NCI-H1092 (cell line): ENCODE measurements around the gene AKAP6.

Experiments
- DNase-seq: peaks from one replicate; lab custom pipeline; 2025; lab: John Stamatoyannopoulos, UW

Gene AKAP6

DNA sequence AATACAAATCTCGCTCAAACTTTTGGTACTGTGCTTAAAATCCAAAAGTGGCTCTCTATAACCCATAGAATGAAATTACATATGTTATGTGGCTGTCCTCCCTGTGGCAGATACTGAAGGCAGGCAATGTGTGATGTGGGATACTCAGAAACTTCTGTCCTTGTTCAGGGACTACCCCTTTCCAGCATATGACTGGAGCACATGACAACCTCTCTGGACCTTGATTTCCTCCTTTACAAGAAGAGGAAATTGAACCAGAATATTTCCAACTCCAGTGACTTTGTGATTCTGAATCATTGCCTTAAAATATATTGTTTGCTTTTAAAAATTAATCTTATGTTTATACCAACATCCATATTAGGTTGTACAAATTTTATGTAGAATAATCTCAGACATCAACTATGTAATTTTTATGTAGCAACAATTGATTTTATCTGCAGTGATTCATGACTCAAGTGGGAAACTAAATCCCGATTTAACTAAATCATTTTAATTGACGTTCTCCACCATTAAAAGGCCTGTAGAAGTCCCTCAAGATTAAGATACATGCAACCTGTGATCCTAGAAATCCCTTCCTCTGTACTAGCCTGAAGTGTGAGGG, 162.4 kb downstream of the AKAP6 start:
- no peak for DNase-seq

DNA sequence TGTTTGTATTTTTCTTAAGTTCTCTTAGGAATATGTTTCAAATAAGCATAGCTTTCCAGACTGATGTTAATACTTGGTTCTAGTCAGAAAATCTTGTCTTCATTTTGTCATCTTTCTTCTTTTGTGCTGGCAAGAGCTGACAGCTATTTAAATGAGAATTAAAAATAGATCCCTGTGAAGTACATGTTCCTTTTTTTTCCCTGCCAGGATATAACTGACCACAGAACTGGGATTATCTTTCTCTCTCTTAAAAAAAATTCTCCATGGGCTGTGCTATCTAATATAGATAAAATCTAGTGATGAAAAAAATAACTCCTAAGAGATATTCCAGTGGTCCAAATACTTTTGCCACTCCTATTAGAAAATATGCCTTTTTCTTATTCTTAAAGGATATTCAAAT, 163.4 kb downstream of the AKAP6 start:
- no peak for DNase-seq

DNA sequence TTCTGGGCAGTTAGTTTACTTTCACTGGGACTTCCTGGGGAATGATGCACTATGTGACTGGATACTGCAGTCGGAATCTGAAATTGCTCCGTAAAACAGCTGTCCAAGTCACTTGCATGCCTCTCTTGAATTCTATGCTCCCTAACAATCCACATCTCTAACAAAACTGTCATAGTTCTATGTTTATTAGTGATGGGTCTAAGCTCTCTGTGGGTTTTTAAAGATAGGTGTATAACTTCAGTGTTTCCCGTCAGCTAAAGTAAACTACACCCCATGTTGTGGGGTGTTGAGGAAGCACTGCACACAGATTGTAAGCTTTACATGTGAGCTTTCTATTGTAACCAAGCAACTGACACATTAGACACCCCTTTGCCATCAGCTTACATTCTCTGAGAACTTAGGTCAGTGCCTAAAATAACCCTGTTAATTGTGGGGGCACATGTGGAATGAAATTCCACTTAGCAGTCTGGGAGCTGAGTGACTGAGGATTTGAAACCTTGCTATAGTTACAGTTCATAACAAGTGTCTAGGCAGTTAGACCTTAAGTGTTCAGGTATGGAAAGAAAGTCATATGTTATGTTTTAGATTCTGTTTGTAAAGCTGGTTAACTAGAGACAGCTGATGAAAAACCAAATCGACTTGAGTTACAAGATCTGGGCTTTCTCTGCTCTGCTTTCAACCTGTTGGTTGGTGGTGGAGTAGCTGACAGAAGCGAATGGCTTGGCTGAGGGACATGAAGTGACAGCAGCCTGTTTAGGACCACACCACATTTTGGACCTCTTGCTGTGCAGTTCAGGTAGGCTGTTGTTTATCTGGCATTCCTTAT, 165.7 kb downstream of the AKAP6 start:
- DNase-seq = no peak

DNA sequence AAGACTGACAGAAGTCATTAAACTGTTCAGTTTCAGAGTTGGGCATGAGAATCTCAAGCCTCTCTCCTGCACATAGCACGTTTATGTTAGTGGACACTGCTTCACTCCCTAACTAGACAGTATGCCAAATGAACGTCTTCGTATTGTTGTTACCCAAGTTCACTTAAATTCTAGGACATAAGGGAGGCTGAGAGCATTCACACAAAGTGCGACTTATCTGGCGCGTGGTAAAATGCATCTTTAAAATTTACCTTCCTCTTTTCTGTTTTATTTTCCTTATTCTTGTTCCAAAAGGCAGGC, 166.3 kb downstream of the AKAP6 start:
- no peak for DNase-seq

DNA sequence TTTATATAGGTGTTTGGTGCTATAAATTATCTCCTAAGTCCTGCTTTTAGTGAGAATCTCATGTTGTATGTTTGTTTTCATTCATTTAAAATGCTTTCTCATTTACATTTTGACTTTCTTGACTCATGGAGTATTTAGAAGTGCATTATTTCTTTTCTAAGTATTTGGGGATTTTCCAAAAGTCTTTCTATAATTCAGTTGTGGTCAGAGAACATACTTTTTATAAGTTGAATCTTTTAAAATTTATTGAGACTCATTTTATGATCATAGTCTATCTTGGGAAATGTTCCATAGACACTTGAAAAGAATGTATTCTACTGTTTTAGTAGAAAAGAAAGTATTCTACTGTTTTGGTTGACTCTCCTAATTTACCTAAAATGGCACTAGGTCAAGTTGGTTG, 168.2 kb downstream of the AKAP6 start:
- no peak for DNase-seq

DNA sequence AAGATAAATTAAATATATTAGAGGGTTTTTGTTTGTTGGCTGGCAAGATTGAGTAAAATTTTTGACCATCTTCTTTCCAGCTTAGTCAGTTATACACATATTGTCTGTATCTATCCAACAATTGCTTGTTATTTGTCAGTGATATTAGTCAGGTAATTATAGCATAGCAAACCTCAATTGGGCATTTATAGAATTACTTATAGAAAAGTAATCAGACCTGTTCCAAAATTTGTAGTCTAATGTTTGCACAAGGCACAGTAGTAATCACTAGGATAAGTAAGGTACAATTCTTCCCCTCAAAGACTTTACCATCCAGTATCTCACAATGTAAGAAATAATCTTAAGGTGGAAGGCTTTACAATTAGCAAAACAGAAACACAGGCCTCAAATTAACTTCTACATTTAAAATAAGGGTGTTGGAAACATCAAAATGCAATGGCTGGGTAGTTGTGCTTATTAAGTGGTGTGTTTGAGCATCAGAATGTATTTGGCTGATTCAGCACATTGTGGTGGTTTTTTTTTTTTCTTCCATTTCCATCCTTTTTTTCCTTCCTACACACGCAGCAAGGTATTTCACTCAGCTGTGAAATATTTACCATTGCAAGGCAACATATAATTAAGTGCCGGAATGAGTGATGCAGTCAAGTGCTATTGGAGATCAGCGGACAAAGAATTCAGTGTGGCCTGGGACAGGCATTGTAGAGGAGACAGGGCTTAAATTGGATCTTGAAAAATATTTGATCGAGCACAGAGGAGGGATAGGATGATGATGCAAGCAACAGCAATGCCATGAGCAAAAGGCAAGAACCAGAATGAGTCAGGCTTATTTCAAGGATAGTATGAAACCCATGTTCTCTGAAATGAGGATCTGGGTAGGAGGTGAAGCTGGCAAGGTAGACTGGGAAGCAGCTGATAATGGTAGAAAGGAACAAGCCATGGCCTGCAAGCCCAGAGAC, 178.2 kb downstream of the AKAP6 start:
- DNase-seq = no peak

DNA sequence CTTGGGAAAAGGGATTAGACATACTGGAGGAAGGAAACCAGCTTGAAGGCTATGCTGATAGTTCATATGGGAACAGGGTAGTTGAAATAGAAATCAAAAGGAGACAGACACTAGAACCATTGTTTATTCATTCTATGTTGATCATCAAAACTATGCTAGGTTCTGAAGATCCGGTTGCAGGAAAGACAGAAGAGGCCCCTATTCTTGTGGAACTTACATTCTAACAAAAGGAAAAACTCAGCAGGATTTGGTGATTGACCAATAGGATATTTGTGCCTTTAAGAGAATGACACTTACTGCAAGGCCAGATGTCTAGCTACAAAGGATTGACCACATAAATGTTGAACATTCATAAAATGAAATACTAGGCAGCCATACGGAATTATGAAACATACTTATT, 179.2 kb downstream of the AKAP6 start:
- DNase-seq = no peak

DNA sequence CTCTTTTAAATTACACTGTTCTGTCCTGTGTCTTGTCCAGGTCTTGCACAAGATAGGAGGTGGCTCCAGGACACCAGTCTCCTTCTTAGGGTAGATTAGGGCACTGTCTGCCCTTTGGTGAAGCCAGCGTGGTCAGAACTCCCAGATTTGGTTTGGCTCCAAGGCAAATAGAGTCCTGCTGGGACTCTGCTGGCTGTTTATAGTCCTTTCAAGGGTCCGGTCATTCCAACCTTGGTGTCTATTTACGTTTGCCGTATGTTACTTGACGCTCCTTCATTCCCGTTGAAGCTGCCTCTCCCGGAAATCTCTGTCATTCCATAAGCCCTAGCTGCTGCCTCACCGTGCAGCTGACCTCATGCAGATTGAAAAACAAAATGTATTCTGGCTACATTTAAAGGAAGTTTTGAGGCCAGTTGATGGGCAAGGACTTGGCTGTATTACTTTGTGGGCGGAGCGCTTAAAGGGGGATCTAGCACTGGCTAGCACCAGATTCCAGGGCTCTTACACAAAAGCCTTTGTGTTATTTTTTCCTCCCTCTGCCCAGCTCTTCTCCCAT, 180.6 kb downstream of the AKAP6 start:
- DNase-seq = no peak

DNA sequence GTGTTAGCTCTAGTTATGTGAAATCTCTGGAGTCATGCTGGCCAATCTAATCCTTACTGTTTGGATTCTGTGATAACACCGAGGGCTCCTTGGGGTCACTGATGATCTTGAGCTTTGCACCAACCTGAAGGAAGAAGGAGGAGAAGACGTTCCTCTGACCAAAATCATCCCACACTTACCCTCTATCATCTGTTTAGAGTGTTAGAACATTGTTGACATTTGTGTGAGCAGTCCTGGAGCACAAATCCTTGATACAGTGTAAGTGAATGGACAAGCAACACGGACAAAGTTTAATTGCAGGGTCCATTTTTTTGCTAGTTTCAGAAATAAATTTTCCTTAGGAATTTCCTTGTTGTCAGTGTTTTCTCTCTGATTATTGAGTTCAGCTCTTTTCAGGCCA, 181.7 kb downstream of the AKAP6 start:
- DNase-seq = no peak

DNA sequence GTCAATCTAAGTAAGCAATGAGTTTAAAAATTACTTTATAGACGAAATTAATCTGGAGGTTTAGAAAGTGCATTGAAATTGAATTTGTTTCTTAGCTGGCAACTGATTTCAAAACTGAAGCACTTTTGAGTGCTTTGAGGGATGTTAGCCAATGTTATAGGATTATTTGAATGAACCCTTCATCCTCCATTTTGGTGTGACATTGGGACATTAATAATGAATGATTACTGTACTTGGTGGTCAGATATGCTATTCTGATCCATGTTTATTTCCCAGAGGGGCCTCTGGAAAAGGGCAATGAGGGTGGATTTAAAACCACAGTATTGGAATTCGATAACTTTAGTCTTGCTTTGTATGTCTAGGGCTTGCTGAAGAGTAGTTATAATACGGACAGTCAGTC, 183.2 kb downstream of the AKAP6 start:
- DNase-seq = no peak

DNA sequence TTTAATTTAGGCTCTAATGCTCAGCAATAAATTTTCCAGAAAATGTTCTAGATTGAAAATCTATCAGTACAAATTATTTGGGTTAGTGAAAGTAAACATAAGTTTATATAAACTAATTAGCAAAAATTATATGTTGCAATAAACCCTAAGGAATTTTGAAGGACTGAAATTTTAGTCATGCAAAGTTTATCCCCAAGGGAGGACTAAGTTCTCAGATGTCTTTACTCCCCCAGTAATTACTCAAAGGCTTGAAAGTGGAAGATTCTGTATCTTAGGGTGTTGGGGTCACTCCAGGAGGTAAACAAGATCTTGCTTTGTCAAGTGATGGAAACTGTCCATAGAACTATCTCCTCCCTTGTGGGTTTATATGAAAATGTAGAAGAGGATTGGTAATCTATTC, 183.7 kb downstream of the AKAP6 start:
- DNase-seq = no peak

DNA sequence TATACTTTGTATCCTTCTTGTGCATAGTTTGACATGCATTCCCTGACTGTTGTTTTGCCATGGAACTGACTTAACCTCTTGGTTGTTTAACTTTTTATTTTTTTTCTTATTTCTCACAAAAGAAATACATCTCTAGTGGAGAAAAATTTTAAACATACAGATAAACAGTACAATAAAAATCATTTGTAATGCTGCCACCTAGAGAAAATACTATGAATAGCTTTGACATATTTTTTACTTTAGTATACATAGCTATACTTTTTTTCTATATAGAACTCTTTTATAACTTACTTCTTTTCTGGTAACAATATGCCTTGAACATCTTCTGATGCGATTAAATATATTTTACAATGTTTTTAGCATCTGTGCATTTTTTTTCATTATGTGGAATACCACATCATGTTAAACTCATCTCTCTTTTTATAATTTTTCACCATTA, 184.5 kb downstream of the AKAP6 start:
- no peak for DNase-seq

DNA sequence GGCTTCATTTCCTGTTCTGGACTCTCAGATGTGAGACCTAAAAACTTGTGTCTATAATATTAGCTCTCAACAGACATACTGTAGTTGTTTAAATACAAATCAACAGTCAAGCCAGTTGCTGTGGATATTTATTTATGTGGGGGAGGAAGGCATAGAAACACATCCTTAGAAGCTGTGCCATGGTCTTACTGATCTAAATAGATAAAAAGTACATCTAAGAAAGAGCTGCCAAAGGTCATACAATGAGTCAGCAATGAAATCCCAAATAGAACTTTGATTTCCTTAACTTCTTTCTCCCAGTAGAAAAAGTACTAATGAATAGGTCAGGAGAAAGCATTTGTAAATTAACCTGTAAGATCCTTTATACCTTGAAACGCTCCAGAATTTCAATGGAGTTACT, 185.1 kb downstream of the AKAP6 start:
- DNase-seq = no peak

DNA sequence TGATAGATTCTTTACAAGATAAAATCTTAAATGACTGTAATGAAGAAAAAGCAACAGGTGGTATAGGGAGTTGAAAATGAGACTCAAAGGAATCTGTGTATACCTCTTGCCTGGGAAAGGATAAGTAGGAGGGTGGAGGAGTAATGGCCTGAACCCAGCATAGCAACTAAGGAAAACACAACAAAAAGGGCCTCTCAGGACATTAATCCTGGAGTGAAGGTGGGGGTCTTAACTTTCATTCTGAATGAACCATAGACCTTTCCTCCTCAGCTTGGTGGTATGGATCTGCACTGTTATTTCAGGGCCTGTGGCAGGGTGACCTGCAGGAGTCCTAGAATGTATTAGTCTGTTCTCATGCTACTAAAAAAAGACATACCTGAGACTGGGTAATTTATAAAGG, 185.6 kb downstream of the AKAP6 start:
- no peak for DNase-seq

DNA sequence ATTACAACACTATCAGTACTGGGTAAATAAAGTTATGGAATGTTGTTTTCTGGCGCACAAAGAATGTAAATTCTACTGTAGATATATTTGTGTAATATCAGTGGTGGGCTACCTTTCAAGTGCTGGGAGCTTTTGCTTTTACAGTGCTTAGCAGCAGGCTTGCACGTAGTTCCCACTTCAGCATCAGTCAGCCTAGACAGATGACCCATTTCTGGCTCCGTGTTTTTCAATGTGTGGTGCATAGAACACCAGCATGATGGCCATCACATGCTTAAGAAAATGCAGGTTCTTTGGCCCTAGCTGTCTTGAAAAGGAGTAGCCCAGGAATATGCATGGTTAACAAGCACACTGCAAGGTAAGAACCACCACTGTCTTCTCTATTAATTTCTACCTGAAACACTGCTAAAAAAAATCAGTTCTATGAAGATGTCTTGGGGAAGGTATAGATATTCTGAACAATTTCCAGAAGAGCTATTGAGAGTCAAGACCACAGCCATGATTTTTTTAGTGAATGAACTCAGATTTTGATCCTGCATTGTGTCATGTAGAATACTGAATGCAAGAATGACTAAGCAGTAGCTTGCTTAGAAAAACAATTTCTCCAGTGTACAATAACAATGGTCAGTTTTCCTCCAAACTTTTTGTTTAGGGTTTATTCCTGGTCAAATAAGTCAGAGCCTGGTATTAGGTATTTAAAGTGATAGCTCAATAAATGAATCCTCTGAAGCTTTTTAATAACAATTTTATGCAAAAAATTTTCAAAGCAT, 195.7 kb downstream of the AKAP6 start:
- no peak for DNase-seq

DNA sequence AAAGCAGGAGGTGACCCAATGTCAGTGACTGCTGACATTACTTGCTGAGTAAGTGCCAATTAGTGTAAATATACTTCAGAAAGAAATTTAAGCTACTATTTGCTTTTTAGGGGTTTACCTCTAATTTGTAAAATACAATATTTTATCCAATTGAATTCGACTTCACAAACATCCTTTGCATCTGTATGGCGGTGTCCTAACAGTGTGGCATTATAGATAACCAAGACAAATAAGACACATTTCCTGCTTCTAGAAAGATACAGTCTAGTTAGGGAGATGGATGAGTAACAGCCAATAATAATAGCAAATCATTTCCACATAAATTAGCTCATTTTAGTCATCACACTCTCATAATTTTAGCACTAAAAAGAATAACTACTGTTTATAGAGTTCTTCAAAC, 196.5 kb downstream of the AKAP6 start:
- no peak for DNase-seq

DNA sequence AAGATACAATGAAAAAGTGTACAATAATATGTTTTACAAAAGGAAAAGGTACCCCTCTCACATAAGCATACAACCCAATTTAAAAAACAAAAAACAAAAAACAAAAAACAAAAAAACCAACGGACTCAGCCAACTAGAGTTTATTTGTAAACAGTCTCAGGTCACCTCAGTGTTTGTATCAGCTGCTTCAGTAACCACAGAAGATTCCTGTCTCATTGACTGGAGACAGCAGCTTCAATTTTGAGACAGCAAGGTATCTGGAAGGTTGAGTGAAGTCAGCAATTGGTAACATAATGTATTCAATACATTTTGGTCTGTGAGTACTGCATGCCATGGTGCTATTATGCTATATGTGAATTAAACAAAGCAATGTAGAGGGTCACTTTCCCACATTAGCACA, 201.7 kb downstream of the AKAP6 start:
- DNase-seq = no peak

DNA sequence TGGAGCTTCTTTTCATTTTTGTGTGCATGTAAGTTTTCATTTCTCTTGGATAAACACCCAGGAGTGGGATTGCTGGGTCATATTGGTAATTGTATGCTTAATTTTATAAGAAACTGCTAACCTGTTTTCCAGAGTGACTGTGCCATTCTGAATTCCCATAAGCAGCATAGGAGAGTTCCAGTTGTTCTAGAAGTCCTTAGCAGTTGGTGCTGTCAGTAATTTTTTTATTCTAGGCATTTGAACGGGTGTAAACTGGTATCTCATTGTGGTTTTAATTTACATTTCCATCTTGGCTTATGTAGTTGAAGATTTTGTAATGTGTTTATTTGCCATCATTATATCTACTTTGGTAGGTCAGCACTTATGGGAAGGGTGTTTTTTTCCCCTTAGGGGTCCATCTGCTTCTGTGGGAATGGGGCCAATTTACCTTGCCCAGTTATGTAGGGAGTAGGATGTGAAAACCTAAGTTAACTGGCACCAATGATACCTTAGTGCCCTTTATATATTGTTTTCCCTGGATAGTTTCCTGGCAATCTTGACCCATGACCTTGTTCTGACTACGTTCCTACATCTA, 202.9 kb downstream of the AKAP6 start:
- DNase-seq = no peak

DNA sequence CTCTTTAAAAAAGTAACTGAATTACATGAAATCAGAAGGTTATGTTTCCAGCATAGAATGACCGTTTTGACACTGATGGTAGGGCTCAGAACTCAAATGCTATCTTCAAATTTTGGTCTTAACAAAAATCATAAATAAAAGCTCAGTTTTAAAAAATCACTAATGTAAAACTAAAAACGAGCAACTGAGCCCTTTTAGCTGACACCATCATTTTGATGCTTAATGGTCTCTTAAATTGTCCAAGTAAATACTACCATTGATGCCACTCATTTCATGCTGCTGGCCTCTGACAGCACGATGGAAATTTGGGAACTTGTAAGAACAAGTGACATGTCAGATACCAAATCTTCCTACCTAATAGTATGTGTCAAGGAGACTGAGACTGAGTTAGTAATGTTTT, 205.0 kb downstream of the AKAP6 start:
- no peak for DNase-seq

DNA sequence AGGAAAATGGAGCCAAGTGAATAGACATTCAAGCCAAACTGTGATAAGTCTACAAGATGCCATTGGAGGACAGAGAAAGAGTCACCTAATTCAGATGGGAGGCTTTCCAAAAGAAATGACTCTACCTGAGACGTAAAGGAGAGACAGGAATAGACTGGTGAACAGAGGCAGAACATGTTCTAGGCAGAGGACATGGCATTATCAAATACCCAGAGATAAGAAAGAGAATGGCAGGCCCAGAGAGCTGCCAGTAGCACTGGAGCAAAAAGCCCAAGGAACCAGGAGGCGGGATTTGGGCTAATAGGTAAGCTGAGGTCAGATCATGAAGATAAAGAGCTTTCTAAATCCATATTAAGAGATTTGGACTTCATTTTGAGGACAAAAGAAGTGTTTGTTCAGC, 207.1 kb downstream of the AKAP6 start:
- DNase-seq = no peak

DNA sequence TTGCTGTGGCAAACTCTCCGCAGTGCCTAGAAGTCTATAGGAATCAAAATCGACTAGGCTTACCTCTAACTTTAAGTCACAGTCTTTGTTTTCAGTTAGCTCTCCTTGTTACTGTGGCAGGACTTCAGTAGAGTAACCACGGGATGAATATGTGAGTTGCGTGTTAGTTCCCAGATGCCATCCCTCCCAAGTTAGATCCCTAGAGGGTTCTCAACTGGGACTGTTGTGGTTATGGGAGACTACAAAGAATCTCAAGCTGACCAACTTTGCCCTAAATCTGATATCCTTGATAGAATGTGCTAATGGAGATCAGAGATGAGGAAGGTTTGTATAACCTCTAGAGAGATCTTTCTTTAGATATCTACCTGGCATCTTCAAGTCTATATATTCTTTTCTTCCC, 208.1 kb downstream of the AKAP6 start:
- no peak for DNase-seq

DNA sequence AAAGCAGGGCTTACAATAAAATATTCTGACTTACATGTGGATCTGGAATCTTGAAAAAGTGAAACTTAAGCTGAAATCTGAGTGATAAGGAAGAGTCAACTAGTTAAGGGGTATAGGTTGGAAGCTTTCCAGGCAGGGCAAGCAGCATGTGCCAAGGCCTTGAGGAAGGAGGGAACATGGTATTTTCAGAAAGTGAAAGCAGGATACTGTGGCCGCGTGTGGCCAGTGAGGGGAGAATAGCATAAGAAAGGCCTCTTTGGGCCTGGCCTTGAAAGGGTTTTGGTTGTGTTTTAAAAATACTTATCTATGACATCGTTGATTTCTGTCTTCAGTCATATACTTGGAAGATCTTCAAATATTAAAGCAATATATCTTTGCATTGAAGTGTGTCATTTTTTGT, 213.4 kb downstream of the AKAP6 start:
- no peak for DNase-seq
